DMS79 treated with DMSO at 0.1 percent for 48 hours (cell line): Measurements from ENCODE around the gene SEC22A.

ENCODE experiments used
- DNase-seq: peaks from one replicate; lab custom pipeline; 2025; lab: John Stamatoyannopoulos, UW

Gene SEC22A

GRCh38 chr3:123307064-123307463, 105.3 kb downstream of the SEC22A start:
- no peak for DNase-seq

- no peak for DNase-seq
These were observed 108.4 kb downstream of the SEC22A start for GRCh38 chr3:123310186-123310585.

GRCh38 chr3:123310741-123311140, 109.0 kb downstream of the SEC22A start:
- DNase-seq: no peak

GRCh38 chr3:123311201-123311600, 109.5 kb downstream of the SEC22A start:
- DNase-seq: no peak

- DNase-seq: no peak
These were observed 110.9 kb downstream of the SEC22A start for GRCh38 chr3:123312331-123313265.

- DNase-seq: no peak
These were observed 112.1 kb downstream of the SEC22A start for GRCh38 chr3:123313889-123314288.

GRCh38 chr3:123314359-123315270, 112.9 kb downstream of the SEC22A start:
- peak; percentile 96 for DNase-seq

GRCh38 chr3:123315271-123315595, 113.5 kb downstream of the SEC22A start:
- DNase-seq: no peak

- DNase-seq: no peak
These were observed 116.0 kb downstream of the SEC22A start for GRCh38 chr3:123317716-123318115.

- DNase-seq: no peak
These were observed 116.6 kb downstream of the SEC22A start for GRCh38 chr3:123318374-123318773.

GRCh38 chr3:123319760-123320159, 118.0 kb downstream of the SEC22A start:
- DNase-seq: no peak

- no peak for DNase-seq
These were observed 118.5 kb downstream of the SEC22A start for GRCh38 chr3:123320221-123320620.

GRCh38 chr3:123321806-123322205, 120.1 kb downstream of the SEC22A start:
- no peak for DNase-seq

- no peak for DNase-seq
These were observed 121.1 kb downstream of the SEC22A start for GRCh38 chr3:123322866-123323265.
